ENCODE data around the gene IL12RB2.
"Not testable (repeated sequence)": the region's sequence is repeated elsewhere in the genome, so short reads cannot be mapped to it uniquely, and the experiment has no call there.

Gene IL12RB2

GRCh38 chr1:67436511-67437055 is 128.9 kb downstream of the IL12RB2 start:
- DNase-seq: no peak

GRCh38 chr1:67437961-67438360 is 130.3 kb downstream of the IL12RB2 start:
- DNase-seq: no peak

DNA sequence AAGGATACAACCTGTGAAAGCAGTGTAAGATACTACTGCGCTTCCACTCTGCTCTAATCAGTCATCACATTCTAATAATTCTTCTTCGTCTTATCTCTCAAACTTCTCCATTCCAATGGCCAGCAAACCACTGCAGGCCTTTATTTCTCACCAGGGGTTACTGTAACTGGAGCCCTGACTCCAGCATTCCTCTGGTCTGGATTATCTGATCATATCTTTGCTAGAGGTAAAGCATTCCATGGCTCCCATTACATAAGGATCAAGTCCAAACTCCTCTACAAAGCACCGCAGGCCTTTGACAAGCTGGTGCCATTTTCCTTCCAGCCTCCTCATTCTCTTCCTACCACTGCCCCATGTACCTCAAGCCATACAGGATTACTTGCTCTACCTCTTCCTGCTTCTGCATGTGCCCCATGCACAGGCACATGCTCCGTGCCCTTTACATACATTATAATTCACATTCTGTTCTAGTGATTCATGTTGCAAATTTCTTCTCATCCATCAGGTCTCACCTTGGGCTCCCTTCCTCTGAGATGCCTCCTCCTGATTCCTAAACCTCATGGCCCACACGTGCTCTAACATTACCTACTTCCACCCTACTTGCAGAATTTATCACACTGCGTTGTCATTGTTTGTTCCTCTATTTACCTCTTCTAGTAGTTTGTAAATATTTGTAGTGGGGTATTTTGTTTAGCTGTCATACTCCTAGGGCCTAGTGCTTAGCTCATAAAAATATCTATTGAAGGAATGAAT is 131.8 kb downstream of the IL12RB2 start:
- DNase-seq: no peak

DNA sequence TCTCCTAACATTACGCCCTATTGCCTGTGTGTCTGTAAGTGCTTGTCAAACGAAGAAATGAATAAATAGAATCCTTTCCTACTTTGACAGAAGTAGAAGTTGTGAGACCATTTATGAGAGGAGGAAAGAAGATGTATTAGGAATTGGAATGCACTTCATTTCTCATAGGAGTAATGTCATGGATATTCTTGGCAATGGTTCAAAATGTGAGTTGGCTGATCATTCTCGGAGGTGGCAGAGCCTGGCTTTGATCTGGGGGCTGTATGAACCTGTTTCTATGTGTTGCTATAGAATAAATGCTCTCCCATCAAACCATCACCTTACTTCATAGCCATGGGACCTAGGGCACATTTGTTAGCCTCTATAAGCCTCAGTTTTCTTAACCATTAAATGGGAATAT is 132.7 kb downstream of the IL12RB2 start:
- DNase-seq: no peak

DNA sequence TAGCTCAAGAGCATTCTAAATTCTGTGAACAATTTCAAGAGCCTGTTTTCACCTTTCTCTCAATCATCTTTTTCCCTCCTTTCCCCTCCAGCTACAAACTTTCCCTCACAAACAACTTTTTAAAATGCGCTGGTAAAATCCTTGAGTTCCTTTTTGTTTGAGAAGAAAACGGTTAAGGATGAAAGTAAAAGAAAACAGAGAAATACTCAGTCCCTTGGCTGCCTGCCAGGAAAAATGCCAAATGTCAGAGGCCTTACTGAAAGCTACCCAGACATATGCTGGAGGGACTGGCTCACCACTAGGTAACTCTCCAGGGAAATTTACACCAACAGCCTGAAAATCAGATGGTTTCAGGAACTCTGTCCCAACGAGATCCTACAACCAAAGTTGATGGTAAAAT is 133.5 kb downstream of the IL12RB2 start:
- DNase-seq: no peak

DNA sequence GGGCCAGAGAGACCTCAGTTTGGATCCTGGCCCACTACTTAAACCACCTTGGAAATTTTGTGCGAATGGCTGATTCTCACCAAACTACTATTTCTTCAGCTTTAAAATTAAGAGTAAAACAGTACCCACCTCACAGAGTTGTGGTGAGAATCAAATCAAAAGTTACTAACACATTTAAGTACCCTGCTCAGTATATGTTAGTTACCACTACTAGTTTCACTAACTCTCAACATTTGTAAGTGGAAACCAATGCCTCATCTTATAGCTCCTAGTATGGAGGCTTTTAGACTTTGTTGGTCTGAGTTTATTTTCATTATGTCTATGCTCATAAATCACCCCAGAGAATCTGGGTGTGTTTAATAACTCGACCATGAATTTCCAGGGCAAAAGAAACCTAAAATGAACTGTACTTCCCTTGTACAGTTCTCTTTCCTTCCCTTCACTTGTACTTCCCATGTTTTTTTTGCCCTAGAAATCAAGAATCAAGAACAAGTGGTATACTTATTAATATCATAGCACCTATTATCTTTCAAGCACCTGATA is 134.1 kb downstream of the IL12RB2 start:
- no peak for DNase-seq

DNA sequence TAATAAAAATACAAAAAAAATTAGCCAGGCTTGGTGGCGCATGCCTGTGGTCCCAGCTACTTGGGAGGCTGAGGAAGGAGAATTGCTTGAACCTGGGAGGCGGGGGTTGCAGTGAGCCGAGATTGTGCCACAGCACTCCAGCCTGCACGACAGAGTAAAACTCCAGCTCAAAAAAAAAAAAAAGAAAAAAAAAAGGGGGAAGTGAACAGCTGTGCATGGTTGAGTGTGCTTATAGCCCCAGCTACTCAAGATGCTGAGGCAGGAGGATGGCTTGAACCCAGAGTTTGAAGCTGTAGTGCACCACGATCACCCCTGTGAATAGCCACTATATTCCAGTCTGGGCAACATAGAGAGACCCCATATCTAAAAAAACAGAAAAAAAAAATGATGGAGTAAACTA is 138.3 kb downstream of the IL12RB2 start:
- not testable (repeated sequence) for DNase-seq

Measured in NCI-H2227 treated with DMSO at 0.1 percent for 48 hours (cell line).